ENCODE data around the gene ZNF513.
A peak's percentile ranks its signal among the peaks of the same experiment; 100 is the strongest.
"Not testable (repeated sequence)": the region's sequence is repeated elsewhere in the genome, so short reads cannot be mapped to it uniquely, and the experiment has no call there.

ZNF513 gene, protein sequence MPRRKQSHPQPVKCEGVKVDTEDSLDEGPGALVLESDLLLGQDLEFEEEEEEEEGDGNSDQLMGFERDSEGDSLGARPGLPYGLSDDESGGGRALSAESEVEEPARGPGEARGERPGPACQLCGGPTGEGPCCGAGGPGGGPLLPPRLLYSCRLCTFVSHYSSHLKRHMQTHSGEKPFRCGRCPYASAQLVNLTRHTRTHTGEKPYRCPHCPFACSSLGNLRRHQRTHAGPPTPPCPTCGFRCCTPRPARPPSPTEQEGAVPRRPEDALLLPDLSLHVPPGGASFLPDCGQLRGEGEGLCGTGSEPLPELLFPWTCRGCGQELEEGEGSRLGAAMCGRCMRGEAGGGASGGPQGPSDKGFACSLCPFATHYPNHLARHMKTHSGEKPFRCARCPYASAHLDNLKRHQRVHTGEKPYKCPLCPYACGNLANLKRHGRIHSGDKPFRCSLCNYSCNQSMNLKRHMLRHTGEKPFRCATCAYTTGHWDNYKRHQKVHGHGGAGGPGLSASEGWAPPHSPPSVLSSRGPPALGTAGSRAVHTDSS

DNA sequence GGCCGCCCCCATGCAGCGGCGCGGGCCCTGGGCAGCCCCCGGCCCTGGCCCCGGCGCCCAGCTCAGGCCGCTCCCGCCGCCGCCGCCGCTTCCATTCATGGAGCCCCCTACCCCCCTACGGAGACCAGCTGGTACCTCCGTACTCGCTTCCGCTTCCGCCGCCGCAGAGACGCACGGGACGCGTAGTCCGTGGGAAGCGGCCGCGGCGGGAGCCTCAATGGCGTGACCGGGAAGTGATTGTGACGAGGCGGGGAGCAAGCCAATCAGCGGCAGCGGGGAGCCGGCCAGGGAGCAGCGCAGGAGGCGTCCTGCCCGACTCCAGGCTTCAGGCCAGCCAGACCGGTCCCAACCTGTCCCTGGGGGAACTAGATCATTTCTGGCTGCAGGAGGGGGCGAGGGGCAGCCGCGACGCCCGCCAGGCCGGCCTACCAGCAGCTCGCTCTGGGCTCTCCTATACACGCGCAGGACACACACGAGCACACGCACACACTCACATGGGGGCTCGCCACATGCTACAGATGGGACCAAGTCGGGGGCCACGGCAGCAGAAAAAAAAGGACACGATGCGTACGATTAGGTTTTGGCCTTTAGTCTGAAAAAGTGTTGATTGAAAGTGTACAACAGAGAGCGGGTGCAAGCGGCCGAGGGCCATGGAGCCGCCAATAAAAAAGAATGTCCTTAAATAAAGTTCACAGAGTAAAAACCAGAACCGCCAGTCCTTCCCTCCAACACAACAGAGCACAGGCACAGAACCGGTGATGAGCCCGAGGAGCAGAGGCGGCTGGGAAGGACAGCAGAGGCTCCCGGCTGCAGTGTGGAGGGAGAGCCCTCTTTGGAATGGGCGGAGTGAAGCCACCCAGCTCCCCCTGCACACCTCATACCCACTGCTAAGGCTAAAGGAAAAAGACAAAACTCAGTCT, at the start of gene ZNF513:
Gene ZNF513, minus strand, starts transcription at position 109 of the 920 bp plus-strand sequence. CDS start 208 bp downstream, outside the sequence.
- peak; percentile 83 for DNase-seq

DNA sequence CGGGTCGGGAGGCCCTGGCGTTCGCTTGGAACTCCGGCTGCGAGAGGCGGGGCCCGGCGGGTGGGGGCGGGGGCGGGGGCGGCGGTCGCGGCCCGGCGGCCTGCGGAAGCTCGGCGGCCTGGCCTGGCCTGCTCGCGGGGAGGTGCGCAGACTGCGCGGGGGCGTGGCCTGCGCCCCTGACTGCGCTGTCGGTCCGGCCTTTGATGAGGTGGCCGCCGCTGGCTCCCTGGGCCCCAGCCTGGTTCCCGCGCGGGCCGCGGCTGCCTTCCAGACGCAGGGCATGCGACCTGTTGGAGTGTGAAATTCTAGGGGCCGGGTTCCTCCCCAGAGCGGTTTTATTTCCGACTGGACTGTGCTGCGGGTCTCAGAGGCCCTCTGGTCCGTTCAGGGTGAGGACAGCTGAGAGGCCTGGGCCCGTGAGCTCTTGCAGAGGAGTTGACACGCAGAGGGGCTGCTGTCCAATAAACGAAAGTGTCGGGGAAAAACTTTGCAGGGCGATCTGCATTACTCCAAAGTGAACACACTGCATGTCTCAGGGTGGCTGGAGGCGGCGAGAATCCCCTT, 48.5 kb upstream of the ZNF513 start:
- peak; percentile 68 for DNase-seq

DNA sequence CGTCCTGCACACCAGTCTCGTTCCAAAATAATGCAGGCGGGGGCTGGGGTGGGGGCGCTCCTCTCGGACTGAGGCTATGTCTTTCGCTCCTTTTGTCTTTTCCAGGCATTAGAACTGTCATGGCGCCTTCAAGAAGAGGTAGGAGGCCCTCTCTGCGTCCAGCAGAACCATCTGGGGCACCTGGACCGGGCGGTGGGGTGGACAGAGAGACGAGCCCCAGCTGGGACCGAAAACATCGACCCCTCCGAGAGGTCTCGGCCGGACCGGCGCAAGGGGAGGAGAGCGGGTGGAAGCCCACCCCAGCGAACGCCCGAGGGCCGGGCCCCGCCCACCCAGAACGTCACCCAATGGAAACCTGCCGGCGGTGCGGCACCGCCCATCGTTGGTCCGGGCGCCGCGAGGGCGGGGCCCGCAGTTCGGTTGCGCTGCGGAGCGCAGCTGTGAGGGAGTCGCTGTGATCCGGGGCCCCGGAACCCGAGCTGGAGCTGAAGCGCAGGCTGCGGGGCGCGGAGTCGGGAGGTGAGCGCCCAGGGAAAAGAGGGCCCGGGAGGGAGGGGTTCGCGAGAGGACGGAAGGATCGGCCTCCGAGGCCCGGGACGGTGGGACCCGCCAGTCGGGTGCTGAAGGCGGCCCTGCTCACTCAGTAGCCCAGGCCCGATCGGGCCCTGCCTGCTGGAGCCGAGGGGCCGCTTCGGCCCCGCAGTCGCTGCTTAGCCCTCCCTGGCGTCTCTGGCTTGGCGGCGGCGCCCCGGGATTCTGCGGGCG, 47.9 kb upstream of the ZNF513 start, which contains the start of gene NRBP1:
Gene NRBP1, plus strand, starts transcription at position 419 of the 765 bp plus-strand sequence. CDS start 4,643 bp downstream, outside the sequence.
- DNase-seq = peak; percentile 90

DNA sequence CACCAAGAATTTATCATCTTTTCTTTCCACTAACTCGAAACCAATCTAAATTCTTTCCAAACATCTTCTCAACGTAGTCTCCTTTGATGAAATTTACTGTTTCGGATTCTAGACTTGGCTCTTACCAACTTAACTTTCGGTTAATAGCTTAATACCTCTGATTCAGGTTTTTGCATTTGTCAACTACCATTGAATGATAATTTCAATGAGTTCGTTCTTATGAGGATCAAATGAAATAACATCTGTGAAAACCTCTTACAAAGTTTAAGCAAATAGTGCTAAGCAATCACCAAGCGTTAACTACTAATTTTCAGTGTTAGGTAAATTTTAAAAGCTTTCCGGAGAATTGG, 47.3 kb upstream of the ZNF513 start:
- DNase-seq = no peak

DNA sequence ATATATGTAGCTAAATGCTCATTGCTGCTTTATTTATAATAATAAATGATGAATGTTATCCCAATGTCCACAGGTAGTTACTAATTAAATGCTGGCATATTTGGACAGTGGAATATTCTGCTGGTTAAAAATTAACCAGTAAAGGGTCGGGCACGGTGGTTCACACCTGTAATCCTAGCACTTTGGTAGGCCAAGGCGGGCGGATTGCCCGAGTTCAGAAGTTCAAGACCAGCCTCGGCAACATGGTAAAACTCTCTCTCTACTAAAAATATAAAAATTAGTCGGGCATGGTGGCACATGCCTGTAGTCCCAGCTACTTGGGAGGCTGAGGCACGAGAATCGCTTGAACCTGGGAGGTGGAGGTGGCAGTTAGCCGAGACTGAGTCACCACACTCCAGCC, 44.5 kb upstream of the ZNF513 start:
- DNase-seq = not testable (repeated sequence)

DNA sequence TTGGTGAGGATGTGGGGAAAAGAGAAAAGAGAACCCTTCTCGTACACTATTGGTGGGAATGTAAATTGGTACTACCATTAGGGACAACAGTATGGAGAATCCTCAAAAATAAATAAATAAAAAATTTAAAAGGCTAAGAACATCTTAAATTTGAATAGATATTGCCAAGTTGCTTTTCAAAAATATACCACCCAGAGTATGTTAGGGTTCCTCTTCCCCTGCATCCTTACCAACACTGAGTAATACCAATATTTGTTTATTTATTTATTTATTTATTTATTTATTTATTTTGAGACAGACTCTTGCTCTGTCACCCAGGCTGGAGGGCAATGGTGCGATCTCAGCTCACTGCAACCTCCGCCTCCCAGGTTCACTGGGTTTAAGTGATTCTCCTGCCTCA, 42.4 kb upstream of the ZNF513 start:
- DNase-seq = no peak

DNA sequence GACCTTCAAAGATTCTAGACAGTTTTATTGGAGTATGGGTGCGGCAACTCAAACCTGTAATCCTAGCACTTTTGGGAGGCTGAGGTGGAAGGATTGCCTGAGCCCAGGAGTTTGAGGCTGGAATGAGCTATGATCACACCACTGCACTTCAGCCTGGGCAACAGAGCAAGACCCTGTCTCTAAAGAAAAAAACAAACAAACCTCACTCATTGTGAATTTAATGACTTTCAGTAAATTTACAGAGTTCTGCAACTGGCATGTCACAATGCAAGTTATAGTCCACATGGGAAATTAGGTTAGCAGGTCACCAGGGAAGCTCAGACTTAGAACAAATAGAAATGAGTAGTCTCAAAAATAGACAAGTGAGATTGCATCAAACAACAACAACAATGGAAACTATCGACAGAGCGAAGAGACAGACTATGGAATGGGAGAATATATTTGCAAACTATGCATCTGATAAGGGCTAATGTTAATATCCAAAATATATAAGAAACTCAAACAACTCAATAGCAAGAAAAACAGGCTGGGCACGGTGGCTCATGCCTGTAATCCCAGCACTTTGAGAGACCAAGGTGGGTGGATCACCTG, 41.2 kb upstream of the ZNF513 start:
- DNase-seq = no peak

DNA sequence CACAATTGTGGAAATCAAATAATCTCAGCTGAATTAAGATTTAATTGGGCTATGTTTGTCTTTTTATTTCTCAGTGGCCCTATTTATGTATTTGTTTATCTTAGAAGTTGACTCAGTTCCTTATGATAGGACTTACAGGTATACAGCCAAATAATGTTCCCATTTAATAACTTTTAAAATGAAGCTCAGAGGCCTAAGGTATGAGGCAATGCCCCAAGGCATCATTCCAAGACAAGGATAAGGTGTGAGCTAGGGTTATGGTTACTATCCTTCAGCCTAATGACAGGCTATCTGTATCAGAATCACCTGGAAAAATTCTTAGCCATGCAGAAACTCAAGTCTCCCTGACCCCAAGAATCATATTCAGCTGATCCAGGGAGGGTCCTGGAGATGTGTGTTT, 40.5 kb upstream of the ZNF513 start:
- DNase-seq = no peak

DNA sequence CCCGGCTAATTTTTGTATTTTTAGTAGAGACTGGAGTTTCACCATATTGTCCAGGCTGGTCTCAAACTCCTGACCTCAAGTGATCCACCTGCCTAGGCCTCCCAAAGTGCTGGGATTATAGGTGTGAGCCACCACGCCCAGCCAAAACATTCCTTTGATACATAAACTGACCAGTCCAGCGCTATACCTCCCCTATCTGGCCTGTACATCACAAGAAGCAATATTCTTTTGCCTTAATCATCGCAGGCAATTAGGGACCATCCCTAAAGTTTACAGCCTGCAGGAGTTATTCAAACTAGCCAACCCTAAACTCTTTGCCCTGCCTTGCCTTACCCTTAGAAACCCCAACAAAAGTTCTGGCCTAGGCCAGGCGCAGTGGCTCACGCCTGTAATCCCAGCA, 35.6 kb upstream of the ZNF513 start:
- no peak for DNase-seq

DNA sequence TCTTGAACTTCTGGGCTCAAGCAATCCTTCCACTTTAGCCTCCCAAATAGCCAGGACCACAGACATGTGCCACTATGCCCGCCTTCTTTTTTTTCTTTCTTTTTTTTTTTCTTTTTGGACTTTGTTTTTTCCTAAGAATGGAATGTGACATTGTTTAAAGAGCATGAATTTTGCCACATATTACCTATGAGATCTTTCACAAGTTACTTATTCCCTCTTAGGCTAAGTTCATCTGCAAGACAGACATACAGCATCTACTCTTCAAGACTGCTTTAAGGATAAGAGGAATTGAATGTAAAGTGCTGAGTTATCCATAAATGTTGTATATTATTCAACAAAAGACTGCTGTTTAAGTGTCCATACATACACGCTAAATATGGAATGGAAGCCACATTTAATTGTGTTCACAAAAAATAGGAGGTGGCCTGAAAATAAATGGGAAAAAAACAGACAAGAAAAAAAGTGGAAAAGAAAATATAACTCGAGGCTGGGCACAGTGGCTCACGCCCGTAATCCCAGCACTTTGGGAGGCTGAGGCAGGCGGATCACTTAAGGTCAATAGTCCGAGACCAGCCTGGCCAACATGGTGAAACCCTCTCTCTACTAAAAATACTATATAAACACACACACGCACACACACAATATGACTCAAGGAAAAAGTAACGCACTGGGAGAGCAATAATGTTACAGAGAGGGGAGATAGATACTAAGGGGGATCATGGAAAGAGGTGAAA, 32.1 kb upstream of the ZNF513 start:
- DNase-seq = no peak

DNA sequence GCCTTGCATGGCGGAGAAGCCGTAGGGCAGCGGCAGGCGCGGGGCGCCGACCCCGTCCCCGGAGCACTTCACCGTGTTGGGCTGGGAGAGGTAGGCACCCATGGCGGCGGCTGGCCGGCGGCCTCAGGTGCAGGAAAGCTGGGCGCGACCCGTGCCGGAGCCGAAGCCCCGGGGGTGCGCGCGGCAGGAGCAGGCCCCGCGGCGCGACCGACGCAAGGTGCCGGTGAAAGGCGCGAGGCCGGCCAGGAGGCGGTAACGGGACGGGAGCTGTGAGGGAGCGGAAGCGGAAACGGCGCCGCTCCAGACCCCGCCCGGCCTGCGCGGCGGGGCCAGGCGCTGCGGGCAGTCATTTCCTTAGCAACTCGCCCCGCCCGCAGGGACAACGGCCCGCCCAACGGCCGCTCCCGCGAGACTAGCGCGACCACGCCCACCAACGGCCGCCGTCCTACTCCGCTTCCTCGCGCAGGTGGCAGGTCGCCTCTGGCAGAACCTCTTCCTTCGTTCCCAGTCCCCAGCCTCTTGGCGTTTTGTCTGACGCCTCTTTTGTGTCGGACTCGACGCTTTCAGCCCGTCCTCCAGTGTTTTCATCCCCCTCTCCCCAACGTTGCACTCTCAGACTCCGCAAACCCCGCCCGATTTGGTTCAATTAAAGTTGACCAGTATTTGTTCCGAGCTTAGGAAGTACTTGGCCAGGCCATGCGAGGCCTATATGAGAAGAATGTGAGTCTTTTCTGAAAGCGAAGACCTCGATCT, 29.0 kb upstream of the ZNF513 start, which contains the start of gene PPM1G:
Gene PPM1G, minus strand, starts transcription at position 271 of the 753 bp plus-strand sequence. Its CDS starts 169 bp downstream, at position 102.
- DNase-seq = peak; percentile 95

DNA sequence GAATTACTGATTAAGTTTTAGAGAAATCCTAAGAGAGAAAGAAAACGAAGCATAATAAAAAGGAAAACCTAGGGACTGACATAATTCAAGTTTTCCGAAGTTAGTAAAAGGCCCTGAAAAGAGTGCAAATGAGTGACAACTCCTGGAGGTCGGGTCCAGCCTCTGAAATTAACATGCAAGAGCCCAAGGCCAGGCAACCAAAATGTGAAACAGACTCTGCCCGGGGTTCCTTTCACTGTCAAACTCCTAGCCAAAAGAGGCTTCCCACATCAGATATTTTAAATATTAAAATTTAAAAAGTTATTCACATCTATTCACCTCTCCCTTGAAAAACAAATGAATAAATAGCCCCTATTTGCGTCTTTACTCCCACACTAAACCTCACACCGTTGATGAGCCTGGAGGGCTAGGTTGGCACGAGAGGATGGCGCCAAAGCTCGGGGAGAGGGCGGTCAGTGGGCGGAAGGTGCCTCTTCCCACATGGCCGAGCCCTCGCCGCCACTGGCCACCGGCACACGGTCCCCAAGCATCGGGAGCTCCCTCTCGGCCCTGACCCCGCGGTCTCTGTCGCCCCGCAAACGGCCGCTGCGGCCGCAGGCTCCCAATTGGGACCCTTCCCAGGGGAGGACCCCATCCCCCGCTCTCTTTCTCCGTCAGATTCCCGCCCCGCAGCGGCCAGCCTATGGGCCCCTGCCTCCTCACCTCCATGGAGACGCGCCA, 28.2 kb upstream of the ZNF513 start:
- DNase-seq = peak; percentile 24

DNA sequence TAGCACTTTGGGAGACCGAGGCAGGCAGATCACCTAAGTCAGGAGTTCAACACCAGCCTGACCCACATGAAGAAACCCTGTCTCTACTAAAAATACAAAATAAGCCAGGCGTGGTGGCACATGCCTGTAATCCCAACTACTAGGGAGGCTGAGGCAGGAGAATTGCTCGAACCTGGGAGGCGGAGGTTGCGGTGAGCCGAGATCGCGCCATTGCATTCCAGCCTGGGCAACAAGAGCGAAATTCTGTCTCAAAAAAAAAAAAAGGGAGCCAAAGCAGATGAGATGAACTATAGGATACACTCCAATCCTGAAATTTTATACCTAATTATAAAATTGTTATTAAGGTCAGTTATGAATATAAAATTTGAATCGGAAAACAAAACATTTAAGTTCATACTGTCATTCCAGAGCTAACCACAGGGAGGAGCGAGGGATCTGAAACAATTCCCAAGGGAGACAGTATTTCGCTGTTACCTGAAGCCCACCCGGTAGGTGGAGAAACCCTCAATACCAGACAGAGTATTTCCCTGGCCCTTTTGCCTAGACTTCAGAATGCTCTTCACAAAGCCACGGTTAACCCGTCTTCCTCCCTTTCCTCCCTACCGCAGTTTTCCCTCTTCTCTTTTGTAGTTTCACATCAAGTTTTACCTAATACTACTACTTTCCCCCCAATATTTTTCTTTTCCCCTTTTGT, 27.4 kb upstream of the ZNF513 start:
- DNase-seq = no peak

DNA sequence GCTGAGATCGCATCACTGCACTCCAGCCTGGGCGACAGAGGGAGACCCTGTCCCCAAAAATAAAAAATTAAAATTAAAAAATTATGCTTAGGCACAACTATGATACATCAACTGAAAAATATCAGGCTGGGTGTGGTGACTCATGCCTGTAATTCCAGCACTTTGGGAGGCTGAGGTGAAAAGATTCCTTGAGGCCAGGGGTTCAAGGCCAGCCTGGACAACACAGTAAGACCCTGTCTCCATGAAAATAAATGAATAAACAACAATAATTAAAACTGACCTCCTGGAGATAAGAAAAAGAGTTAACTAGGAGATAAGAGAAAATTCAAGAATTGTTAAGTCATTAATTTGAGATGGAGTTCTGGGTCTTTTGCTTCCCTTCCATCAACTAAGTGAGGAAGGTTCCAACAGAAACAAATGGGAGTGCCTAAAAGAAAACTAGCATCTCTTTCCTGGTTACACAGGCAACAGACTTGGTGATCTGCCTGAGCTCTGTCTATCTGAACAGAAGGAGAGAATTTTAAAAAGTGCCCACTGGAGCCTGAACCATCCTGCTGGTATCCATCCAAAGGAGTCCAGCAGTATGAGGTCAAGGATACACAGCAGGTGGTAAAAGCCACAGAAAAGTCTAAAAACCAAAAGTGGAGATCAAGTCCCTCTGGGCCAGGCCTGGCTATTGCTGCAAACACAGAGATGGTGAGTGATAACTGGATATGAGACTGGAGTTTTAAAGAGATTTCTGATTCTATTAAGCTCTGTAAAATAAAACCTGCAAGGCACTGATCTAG, 20.0 kb upstream of the ZNF513 start:
- DNase-seq = no peak

DNA sequence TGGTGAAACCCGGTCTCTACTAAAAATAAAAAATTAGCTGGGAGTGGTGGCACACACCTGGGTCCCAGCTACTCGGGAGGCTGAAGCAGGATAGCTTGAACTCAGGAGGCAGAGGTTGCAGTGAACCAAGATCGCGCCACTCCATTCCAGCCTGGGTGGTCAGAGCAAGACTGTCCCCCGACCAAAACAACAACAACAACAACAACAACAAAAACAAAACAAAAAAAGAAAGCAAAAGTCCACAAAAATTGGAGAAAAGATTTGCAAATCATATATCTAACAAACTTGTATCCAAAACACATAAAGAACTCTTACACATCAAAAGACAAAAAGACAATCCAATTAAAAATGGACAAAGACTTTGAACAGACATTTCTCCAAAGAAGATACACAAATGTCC, 18.4 kb upstream of the ZNF513 start:
- DNase-seq = no peak

DNA sequence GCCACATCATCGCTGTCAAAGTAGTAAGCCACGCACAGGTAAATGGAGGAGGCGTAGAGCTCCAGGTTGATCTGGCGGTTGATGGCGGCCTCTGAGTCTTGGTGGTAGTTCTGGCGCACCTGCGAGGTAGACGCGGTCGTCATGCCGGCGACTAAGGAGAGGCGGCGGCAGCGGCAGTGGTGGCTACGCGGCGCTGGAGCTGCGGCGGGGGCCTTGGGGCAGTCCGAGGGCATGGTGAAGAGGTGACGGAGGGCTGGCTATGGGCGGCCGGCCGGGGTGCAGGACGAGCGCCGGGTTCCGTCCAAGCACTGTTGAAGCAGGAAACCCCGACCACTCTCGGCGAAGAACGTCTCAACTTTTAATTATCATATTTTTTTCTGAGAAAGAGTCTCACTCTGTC, 12.7 kb upstream of the ZNF513 start:
- DNase-seq = no peak

DNA sequence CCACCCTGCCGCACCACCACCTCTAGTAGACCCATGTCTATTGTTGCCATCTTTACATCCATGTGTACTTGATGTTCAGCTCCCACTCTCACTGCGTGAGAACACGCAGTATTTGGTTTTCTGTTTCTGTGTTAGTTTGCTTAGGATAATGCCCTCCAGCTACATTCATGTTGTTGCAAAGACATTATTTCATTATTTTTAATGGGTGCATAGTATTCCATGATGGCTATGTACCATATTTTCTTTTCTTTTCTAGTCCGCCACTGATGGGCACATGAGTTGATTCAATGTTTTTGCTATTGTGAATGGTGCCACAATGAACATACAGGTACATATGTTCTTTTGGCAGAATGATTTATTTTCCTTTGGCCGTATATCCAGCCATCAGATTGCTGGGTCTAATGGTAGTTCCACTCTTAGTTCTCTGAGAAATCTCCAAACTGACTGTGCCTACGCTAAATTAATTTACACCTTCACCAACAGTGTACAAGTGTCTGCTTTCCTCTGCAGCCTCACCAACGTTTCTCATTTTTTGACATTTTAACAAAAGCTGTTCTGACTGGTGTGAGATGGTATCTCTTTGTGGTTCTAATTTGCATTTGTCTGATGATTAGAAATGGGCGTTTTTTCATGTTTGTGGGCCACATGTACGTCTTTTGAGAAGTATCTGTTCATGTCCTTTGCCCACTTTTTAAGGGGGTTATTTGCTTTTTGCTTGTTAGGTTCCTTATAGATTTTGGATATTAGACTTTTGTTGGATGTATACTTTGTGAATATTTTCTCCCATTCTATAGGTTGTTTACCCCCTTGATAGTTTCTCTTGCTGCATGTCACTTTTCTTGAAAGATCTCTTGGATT, 10.5 kb upstream of the ZNF513 start:
- DNase-seq = no peak

Measured in stimulated activated naive CD4-positive, alpha-beta T cell treated with Interleukin-2 at 50 U/mL for 16 hours (primary cell).